ENCODE measurements around the gene CLEC18A. TPM values are rescaled to one million over a fixed set of nuclear protein-coding genes. Genes with fewer than 3 reads are reported as not detected.
"Not testable (repeated sequence)": the region's sequence is repeated elsewhere in the genome, so short reads cannot be mapped to it uniquely, and the experiment has no call there.

The CLEC18A gene
- total RNA-seq, 1 experiment from 2014 or later, result 3.6 TPM

DNA sequence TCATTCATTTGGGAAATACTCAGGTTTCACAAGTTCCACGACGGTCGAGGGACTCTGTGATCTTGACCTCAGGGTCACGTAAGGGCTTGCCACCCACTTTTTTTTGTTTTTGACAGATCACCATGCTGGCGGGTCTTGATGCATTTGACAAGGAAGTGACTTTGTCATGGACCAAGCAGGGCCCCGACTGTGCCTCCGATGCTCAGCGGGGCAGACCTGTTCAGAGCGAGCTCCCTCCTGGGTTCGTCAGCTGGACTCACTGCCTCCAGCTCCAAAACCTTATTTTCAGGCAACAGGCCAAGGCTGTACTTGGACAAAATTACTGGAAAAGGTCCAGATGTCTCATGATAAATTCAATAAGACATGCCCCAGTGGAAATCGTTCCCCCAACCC is 9.0 kb upstream of the CLEC18A start:
- BruUV-seq (replicated peaks), result no TSS peak
- H3K36me3 Mint-ChIP-seq (ENCODE audit: insufficient read depth, unreplicated experiment), result peaks cover 23% of the 10 kb centered on the region
- CTCF ChIA-PET, result no interaction called here

GRCh38 chr16:69942627-69943170 is 8.4 kb upstream of the CLEC18A start:
- TF ChIP-seq, protein P1, sequence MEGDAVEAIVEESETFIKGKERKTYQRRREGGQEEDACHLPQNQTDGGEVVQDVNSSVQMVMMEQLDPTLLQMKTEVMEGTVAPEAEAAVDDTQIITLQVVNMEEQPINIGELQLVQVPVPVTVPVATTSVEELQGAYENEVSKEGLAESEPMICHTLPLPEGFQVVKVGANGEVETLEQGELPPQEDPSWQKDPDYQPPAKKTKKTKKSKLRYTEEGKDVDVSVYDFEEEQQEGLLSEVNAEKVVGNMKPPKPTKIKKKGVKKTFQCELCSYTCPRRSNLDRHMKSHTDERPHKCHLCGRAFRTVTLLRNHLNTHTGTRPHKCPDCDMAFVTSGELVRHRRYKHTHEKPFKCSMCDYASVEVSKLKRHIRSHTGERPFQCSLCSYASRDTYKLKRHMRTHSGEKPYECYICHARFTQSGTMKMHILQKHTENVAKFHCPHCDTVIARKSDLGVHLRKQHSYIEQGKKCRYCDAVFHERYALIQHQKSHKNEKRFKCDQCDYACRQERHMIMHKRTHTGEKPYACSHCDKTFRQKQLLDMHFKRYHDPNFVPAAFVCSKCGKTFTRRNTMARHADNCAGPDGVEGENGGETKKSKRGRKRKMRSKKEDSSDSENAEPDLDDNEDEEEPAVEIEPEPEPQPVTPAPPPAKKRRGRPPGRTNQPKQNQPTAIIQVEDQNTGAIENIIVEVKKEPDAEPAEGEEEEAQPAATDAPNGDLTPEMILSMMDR (IDR thresholded peaks at IDR 0.05; ENCODE audit: unreplicated experiment), result no peak
- no peaks in the 10 kb centered on the region for H3K9me3 Mint-ChIP-seq (ENCODE audit: low read depth, unreplicated experiment)
- CTCF ChIA-PET, result no interaction called here
- no peak for DNase-seq
- no peaks in the 10 kb centered on the region for H3K27me3 Mint-ChIP-seq (ENCODE audit: unreplicated experiment)
- H3K27ac Mint-ChIP-seq (ENCODE audit: unreplicated experiment), result no peak overlapping the region
- H3K36me3 Mint-ChIP-seq (ENCODE audit: insufficient read depth, unreplicated experiment), result peaks cover 17% of the 10 kb centered on the region
- H3K4me1 Mint-ChIP-seq (ENCODE audit: low read depth, unreplicated experiment), result no peaks in the 10 kb centered on the region
- intact Hi-C loops (cut with micrococcal nuclease; ENCODE audit: unreplicated experiment), result no loop called here
- no peak overlapping the region for H3K4me3 Mint-ChIP-seq (ENCODE audit: low read depth, unreplicated experiment)
- BruUV-seq (replicated peaks), result no TSS peak

More for the DNA sequence above, 9.0 kb upstream of the CLEC18A start:
- no peak overlapping the region for H3K27ac Mint-ChIP-seq (ENCODE audit: unreplicated experiment)
- TF ChIP-seq, protein P1 (IDR thresholded peaks at IDR 0.05; ENCODE audit: unreplicated experiment), result no peak
- H3K9me3 Mint-ChIP-seq (ENCODE audit: low read depth, unreplicated experiment), result no peaks in the 10 kb centered on the region
- no peak overlapping the region for H3K4me3 Mint-ChIP-seq (ENCODE audit: low read depth, unreplicated experiment)
- H3K27me3 Mint-ChIP-seq (ENCODE audit: unreplicated experiment), result no peaks in the 10 kb centered on the region
- H3K4me1 Mint-ChIP-seq (ENCODE audit: low read depth, unreplicated experiment), result no peaks in the 10 kb centered on the region
- intact Hi-C loops (cut with micrococcal nuclease; ENCODE audit: unreplicated experiment), result no loop called here
- no peak for DNase-seq

DNA sequence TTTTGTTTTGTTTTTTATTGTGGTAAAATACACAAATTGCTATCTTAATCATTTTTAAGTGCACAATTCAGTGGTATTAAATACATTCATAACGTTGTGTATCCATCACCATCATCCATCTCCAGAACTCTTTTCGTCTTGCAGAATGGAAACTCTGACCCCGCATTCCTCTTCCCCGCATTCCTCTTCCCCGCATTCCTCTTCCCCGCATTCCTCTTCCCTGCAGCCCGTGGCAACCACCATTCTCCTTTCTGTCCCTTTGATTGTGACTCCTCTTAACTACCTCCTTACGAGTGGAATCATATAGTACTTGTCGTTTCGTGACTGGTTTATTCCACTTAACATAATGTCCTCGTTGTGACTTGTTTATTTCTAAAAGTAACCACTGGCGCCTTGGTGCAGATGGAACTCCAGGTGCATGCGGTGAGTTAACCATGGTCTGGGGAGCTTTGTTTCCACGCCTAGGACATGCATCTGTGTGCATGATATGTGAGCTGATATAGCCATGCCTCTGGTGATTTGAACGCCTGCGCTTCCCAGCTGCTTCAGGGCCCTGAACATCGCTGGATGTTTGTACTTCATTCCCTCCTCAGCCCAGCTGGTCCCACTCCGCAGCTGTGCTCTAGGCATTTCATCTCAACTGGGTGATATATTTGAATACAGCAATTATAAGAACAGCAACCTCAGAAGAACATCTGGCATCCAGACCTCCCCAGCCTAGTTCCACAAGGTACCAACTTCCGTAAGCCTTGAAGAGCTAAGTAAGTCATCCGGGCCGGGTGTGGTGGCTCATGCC is 7.7 kb upstream of the CLEC18A start:
- H3K4me1 Mint-ChIP-seq (ENCODE audit: low read depth, unreplicated experiment); H3K9me3 Mint-ChIP-seq (ENCODE audit: low read depth, unreplicated experiment); BruUV-seq (replicated peaks); H3K4me3 Mint-ChIP-seq (ENCODE audit: low read depth, unreplicated experiment); H3K27ac Mint-ChIP-seq (ENCODE audit: unreplicated experiment); intact Hi-C loops (cut with micrococcal nuclease; ENCODE audit: unreplicated experiment); H3K27me3 Mint-ChIP-seq (ENCODE audit: unreplicated experiment); DNase-seq: not testable (repeated sequence)
- peaks cover 15% of the 10 kb centered on the region for H3K36me3 Mint-ChIP-seq (ENCODE audit: insufficient read depth, unreplicated experiment)
- CTCF ChIA-PET, result interaction anchor here (0.6 kb wide), 1 partner anchor 301 kb away, joined by 3 read pairs; no protein-coding TSS in a partner anchor

DNA sequence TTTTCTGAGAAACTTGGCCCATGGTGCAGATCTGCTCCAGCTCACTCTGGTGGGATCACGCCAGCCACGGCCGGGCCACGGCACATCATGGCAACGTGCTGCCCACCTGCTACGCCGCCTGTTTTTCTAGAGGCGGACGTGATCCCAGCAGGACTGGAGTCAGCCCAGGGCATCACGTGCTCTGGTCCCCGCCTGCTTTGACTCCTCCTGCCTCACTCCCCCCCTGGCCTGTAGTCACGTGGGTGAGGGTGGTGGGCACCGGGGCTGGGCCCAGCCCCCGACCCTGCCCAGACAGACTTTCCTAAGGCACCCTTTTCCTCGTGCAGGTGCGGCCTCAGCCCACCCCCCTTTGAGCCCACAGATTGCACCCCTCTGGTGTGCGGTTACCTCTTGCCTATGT is 723 bp upstream of the CLEC18A start:
- H3K27ac Mint-ChIP-seq (ENCODE audit: unreplicated experiment); H3K36me3 Mint-ChIP-seq (ENCODE audit: insufficient read depth, unreplicated experiment); H3K27me3 Mint-ChIP-seq (ENCODE audit: unreplicated experiment); BruUV-seq (replicated peaks); H3K9me3 Mint-ChIP-seq (ENCODE audit: low read depth, unreplicated experiment); DNase-seq; intact Hi-C loops (cut with micrococcal nuclease; ENCODE audit: unreplicated experiment); H3K4me3 Mint-ChIP-seq (ENCODE audit: low read depth, unreplicated experiment); H3K4me1 Mint-ChIP-seq (ENCODE audit: low read depth, unreplicated experiment); CTCF ChIA-PET: not testable (repeated sequence)

DNA sequence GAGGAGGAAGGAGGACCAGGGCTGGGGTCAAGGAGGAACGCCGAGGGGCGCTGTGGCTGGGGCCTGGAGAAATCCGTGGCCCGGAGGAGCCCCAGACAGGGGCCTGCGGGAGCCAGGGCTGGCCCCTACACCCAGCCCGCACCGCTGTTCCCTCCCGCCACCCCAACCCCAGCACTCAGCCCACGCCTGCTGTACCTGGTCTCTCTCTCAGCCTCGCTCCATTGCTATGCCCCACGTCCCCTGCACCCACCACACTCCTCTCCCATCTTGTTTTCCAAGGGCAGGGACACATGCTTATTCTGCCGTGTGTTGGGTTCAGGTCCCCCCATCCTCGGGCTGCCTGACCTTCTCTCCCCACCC is 518 bp downstream of the CLEC18A start:
- DNase-seq; intact Hi-C loops (cut with micrococcal nuclease; ENCODE audit: unreplicated experiment); H3K27ac Mint-ChIP-seq (ENCODE audit: unreplicated experiment); H3K27me3 Mint-ChIP-seq (ENCODE audit: unreplicated experiment); H3K9me3 Mint-ChIP-seq (ENCODE audit: low read depth, unreplicated experiment); CTCF ChIA-PET; H3K4me3 Mint-ChIP-seq (ENCODE audit: low read depth, unreplicated experiment); H3K4me1 Mint-ChIP-seq (ENCODE audit: low read depth, unreplicated experiment); BruUV-seq (replicated peaks); H3K36me3 Mint-ChIP-seq (ENCODE audit: insufficient read depth, unreplicated experiment): not testable (repeated sequence)

DNA sequence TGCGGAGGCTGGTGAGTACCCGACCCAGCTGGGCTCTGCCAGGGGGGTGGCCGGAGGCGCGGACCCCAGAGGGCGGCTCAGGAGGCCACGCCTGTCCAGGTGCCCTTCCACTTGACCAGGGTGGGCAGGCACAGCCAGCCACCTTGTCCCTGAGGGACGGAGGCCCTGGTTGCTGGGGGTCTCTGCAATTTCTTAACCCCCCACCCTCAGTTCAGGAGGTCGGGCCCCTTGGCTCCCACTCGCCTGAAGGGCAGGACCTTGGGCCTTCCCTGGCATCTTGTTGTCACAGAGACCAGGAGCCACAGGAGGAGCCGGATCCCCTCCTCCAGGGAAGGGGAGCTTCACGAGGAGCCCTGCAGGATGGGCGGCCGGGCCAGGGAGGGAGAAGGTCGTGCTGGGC is 982 bp downstream of the CLEC18A start:
- CTCF ChIA-PET; H3K27me3 Mint-ChIP-seq (ENCODE audit: unreplicated experiment); H3K27ac Mint-ChIP-seq (ENCODE audit: unreplicated experiment); H3K4me3 Mint-ChIP-seq (ENCODE audit: low read depth, unreplicated experiment); H3K9me3 Mint-ChIP-seq (ENCODE audit: low read depth, unreplicated experiment); H3K36me3 Mint-ChIP-seq (ENCODE audit: insufficient read depth, unreplicated experiment); DNase-seq; H3K4me1 Mint-ChIP-seq (ENCODE audit: low read depth, unreplicated experiment); BruUV-seq (replicated peaks); intact Hi-C loops (cut with micrococcal nuclease; ENCODE audit: unreplicated experiment): not testable (repeated sequence)

GRCh38 chr16:69952572-69953355 is 1.6 kb downstream of the CLEC18A start:
- BruUV-seq (replicated peaks); H3K4me1 Mint-ChIP-seq (ENCODE audit: low read depth, unreplicated experiment); H3K4me3 Mint-ChIP-seq (ENCODE audit: low read depth, unreplicated experiment); DNase-seq; intact Hi-C loops (cut with micrococcal nuclease; ENCODE audit: unreplicated experiment); CTCF ChIA-PET; H3K27me3 Mint-ChIP-seq (ENCODE audit: unreplicated experiment); H3K27ac Mint-ChIP-seq (ENCODE audit: unreplicated experiment); H3K36me3 Mint-ChIP-seq (ENCODE audit: insufficient read depth, unreplicated experiment); H3K9me3 Mint-ChIP-seq (ENCODE audit: low read depth, unreplicated experiment): not testable (repeated sequence)

GRCh38 chr16:69954241-69954640 is 3.1 kb downstream of the CLEC18A start:
- CTCF ChIA-PET; H3K4me3 Mint-ChIP-seq (ENCODE audit: low read depth, unreplicated experiment); H3K4me1 Mint-ChIP-seq (ENCODE audit: low read depth, unreplicated experiment); H3K36me3 Mint-ChIP-seq (ENCODE audit: insufficient read depth, unreplicated experiment); H3K27me3 Mint-ChIP-seq (ENCODE audit: unreplicated experiment); DNase-seq; H3K27ac Mint-ChIP-seq (ENCODE audit: unreplicated experiment); intact Hi-C loops (cut with micrococcal nuclease; ENCODE audit: unreplicated experiment); H3K9me3 Mint-ChIP-seq (ENCODE audit: low read depth, unreplicated experiment); BruUV-seq (replicated peaks): not testable (repeated sequence)

Measured in Calu3 (cell line).